GM21515 (cell line): ENCODE results near the gene ALOX5AP.
A peak's percentile ranks its signal among the peaks of the same experiment; 100 is the strongest.

ENCODE experiments used
- ATAC-seq: cut with Tn5 transposase; IDR thresholded peaks from one replicate; pipeline ENCODE4 v1.9.1; 2021; ENCODE audit not compliant: unreplicated experiment

Gene ALOX5AP

DNA sequence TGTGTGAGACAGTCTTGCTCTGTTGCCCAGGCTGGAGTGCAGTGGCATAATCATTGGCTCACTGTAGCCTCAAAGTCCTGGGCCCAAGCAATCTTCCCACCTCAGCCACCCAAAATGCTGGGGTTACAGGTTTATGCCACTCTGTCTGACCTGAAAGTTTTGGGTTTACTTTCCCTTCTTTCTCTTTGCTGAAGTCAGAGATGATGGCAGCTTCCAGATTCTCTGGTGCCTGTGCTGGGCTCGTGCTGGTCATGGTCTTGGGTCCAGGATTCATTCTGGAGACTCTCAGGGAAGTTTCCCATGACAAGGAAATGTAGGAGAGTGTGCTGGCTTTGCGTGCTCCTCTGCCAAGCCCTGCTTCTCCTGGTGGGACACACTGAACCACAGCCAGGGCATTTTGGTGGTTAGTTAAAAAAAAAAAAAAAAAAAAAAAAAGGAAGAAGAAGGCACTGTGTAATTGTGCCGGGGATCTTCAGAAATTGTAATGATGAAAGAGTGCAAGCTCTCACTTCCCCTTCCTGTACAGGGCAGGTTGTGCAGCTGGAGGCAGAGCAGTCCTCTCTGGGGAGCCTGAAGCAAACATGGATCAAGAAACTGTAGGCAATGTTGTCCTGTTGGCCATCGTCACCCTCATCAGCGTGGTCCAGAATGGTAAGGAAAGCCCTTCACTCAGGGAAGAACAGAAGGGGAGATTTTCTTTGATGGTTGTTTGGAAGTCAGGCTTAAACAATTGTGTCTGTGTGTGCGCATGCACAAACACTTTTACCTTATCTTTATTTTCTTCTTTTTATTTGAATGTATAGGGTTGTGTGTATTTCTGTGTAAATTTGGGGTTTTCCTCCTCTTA lies at the start of gene ALOX5AP:
Gene ALOX5AP (plus strand): TSS at position 519 of the 847 bp plus-strand sequence. CDS start 63 bp downstream, at position 582.
- ATAC-seq, result peak; percentile 76

DNA sequence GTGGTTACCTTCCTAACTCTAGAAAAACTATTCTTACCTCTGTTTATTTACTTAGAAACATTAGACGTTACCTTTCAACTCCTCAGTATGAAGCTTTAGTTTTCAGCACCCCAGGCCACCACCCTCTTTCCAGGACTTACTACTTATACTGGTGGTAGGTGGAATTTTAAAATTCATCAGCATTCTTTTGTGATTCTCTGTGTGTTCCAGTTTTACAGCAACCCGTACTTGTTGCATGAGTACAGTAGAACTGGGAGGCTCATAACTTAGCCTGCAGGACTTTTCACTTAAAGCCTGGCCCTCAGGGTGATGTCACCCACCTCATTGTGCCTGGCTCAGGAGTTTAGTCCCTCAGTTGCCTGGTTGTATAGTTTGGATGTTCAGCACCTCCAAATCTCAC lies 49.4 kb upstream of the ALOX5AP start:
- no peak for ATAC-seq

- no peak for ATAC-seq
Measured at GRCh38 chr13:30687601-30688000, 47.7 kb upstream of the ALOX5AP start.

- ATAC-seq, result no peak
Measured at GRCh38 chr13:30689752-30690151, 45.6 kb upstream of the ALOX5AP start.

- peak; percentile 79 for ATAC-seq
Measured at GRCh38 chr13:30690282-30691188, 44.8 kb upstream of the ALOX5AP start.

DNA sequence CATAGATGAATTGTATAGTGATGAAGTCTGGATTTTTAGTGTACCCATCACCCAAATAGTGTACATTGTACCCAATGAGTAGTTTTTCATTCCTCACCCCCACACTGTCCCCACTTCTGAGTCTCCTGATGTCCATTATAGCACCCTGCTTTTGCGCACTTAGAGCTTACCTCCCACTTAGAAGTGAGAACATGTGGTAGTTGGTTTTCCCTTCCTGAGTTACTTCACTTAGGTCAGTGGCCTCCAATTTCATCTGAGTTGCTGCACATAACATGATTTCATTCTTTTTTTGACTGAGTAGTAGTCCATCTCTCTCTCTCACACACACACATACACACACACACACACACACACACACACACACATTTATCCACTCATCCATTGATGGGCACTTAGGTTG lies 43.2 kb upstream of the ALOX5AP start:
- ATAC-seq, result no peak

GRCh38 chr13:30696278-30697176 lies 38.8 kb upstream of the ALOX5AP start:
- ATAC-seq, result no peak

GRCh38 chr13:30697177-30697953 lies 38.0 kb upstream of the ALOX5AP start:
- no peak for ATAC-seq

DNA sequence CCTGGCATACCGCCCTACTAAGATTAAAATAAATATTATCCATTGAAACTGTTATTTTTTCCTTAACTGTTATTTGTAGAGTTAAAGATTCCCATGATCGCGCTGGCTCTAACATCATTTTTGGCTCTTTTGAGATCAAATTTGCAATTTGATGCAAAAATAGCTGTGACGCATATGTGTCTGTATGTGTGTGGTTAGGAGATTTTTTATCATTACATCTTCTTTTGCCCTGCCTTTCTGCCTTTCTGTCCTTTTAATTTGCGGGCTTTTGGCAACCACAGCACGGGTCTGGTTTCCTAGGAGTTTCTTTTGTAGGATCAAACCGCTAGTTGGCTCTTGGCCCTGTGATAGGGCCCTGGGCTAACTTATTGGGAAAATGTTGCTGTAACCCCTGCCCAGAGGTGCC lies 37.3 kb upstream of the ALOX5AP start:
- ATAC-seq, result no peak

DNA sequence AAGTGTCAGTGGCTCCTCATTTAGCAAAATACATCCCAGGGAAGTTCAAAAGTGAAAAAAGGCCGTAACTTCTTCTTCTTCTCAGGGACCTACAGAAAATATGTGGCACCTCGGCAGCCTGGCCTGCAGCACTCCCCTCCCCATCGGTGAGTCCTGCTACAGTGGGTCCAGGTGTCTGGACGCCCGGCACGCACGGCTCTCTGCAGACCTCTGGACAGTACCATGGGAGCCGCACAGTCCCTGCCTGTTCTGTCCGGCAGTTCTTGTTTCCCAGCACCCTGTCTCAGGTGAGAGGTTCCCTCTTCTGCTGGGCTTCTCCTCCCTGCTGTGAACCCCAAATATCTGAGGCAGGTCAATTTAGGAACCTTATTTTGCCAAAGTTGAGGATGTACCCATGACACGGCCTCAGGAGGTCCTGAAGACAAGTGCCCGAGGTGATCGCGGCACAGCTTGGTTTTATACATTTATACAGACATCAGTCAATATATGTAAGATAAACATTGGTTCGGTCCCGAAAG lies 36.8 kb upstream of the ALOX5AP start:
- ATAC-seq, result no peak

- no peak for ATAC-seq
Measured at GRCh38 chr13:30700364-30700763, 35.0 kb upstream of the ALOX5AP start.

DNA sequence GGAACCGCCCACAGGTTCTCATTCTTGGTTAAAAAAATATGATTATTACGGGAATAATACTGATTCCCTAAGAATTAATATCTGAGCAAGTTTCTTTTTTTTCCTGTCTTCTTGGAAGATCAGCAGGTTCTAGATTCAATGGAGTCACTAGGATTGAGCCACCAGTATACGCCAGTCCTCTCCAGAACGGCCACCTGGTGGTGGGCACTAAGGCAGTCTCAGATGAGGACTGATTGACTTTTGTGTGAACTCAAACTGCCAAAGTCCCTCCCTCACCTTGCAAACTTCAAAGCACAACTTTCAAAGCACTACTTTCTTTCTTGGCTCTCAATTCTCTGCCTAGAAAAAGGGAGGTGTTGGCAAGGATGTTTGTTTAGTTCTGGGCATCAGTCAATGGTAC lies 33.3 kb upstream of the ALOX5AP start:
- ATAC-seq, result no peak

- ATAC-seq, result no peak
Measured at GRCh38 chr13:30704596-30704995, 30.7 kb upstream of the ALOX5AP start.

- no peak for ATAC-seq
Measured at GRCh38 chr13:30705680-30706079, 29.7 kb upstream of the ALOX5AP start.

- no peak for ATAC-seq
Measured at GRCh38 chr13:30708541-30708940, 26.8 kb upstream of the ALOX5AP start.

DNA sequence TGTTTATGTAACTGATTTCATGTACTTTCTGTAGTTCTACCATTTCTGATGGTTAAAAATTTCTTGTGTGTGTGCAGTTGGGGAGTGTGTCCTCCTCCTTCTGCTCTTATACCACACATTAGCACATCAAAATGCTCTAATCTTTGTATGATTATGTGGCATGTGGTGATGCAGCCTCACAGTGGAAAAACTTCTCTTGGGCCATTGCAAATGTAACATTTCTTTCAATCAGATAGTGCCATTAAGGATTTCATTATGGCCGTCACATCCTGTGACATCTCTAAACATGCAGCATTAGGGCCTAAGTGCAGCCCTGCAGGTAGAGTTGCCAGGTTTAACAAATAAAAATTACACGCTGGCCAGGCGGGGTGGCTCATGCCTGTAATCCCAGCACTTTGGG lies 24.9 kb upstream of the ALOX5AP start:
- no peak for ATAC-seq

GRCh38 chr13:30711375-30711774 lies 24.0 kb upstream of the ALOX5AP start:
- no peak for ATAC-seq

DNA sequence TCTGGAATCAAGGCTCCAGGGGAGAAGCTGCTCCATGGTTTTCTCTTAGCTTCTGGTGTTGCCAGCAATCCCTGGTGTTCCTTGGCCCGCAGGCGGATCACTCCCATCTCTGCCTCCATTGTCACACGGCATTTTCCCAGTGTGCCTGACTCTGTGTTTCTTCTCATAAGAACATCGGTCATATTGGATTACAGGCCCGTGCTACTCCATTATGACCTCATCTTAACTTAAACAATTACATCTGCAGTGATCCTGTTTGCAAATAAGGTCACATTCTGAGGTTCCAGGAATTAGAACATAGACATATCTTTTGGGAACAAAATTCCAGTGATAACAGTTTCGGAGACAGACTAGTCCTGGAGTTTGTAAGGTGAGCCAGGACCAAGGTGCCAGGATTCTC lies 23.5 kb upstream of the ALOX5AP start:
- no peak for ATAC-seq

GRCh38 chr13:30712536-30713532 lies 22.5 kb upstream of the ALOX5AP start:
- no peak for ATAC-seq
